Colon (tissue), 2 donors: Measurements from ENCODE around the gene DMRT2.

Experiments
- FAIRE-seq: peaks from 2 replicates; lab custom pipeline; 2012; peaks lifted over from hg19 to GRCh38; lab: Jason Lieb, UNC
- donor health status: control.
- donor health status: control.

DMRT2 gene

DNA sequence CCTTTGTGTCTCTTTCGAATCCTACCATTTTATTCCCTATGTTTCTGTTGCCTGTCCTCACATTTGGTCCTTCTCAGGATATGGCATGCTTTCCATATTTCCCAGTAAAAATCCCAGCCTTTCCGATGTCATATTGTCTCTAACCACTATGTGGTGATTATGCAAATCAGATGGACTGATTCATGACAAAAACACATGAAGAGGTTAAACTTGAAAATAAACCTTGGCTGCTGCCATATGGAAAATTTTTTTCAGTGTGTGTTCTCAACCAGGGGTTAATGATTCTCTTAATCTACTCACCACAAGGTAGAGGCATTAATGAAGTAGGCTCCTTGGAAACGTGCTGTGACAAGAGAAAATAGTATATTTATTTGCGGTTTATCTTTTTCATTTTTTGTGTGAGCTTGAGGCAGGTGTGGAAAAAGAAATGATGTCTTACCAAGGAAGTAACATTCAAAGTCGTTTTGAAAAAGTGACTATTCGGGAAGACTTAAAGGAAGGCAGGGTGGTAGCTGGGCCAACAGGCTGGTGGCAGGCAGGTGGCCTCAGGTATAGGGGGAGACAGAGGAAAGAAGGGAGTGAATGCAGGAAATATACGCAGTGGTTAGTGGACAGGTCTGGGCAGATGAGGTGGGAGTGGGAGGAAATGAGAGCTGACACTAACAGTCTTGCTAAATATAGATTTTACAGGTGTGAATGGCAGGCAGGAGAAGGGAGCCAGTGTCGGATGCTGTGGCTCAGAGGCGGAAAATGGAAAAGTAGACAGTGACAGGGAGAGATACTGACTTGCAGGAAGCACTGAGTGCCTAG lies 46.2 kb downstream of the DMRT2 start:
- no peak for FAIRE-seq

DNA sequence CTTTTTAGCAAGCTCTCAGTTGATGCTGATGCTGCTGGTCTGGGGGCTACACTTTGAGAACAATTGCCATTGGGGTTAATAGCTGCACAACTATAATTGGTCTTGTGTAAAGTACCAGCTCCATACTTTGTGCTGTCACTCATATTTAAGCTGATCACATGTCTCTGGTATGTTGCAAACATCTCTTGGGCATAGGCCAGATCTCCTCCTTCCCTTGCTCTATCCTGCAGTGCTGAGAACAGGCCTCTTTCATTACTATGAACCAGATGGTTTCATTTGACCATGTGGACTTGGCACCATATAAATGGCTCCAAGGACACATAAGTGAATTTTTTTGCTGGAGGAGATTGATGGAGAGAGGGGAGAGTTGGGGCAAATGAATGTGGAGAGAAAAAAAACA lies 48.4 kb downstream of the DMRT2 start:
- FAIRE-seq = no peak

- no peak for FAIRE-seq
These were observed 50.0 kb downstream of the DMRT2 start for GRCh38 chr9:1100201-1100600.

DNA sequence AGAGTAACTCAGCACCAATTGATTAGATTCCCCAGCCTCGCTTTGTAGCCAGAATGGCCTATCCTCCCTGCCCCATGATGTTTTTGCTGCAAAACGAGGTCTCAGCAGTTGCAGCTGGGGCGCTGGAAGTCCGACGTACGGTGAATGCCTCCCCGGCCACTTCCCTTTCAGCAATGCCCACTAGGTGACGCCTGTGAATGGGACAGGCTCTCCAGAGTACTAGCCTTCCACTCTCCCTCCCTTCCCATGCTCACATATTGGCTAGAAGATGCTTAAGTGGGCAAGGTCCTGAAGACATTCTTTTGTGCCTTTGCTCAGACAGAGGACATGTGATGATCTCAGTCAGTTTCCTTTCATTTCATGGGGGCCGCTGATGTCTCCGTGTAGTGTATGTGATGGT lies 50.8 kb downstream of the DMRT2 start:
- FAIRE-seq = no peak

DNA sequence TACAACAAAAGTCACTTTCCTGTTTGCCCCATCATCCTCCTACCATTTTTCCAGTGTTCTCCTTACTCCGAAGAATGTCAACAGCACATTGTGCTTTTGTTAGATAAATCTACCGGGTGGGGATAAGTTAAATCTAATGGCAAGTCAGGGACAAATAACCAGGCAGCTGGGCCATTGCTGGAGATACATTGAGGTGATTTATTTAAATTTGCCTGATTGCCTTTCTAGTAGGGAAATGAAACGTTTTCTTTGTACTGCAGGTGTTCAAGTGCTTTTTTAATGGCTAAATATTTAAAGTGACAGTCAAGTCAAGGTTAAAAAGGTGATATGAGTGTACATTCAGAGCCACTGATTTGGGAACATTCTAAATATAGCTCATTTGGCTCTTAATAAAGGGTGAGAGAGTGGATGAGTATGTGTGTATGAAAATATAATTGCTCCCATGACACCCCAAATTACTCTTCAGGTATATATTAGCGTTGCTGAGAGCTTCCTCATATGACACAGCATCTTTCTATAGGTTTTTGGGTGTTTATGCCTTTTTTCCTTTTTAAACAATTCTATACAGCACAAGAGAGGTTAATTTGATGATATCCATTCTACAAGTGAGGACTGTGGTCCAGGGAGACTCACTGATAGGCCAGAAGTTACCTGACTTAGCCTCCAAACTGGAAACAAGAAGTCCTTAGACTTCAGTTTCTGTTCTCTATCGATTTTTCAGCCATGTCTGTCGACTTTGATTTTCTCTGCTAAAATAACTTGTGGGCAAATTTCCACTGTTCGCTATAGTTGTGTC lies 51.9 kb downstream of the DMRT2 start:
- FAIRE-seq = no peak

GRCh38 chr9:1102642-1102970 lies 52.4 kb downstream of the DMRT2 start:
- no peak for FAIRE-seq
